GM10847 (cell line): Measurements from ENCODE around the gene MKI67.

Experiments used
- POLR2A ChIP-seq: IDR thresholded peaks from 2 replicates; pipeline ENCODE4 v1.6.1; 2011; ENCODE audit not compliant: insufficient read length; ENCODE audit errors: extremely low read depth

The MKI67 gene

DNA sequence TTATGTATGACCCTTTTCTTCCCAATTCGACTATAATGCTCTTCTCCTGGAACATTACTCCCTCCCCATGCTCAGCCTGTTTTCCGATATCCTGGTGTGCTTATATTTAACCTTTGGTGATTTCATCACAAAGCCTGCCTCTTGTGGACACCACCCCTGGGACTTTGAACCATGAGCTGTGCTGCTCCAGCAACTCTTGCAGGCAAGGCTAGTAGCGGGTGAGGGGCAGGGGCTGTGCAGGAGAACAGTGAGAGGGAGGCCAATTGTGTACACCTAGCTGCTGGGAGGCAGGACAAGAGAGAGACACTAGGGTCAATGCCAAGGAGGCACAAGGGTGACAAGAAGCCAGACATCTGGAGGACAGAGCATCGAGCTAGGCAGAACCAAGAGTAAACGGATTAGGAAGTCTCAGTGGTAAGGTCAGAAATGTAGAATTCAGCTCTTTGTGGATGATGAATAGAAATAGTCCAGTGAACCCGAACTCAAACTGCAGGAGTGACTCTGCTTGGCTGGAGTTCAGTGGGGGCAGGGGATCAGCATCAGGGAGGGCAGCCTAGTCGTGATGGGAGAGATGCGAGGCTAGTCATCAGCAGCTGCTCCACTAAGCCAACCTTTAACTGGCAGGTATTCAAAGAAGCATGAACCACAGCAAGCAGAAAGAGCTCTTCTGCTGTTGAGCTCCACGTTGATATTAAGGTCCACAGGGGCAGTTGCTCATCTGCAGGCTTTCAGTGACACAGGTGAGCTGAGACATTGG, 31.0 kb upstream of the MKI67 start:
- TF ChIP-seq POLR2A, result no peak

DNA sequence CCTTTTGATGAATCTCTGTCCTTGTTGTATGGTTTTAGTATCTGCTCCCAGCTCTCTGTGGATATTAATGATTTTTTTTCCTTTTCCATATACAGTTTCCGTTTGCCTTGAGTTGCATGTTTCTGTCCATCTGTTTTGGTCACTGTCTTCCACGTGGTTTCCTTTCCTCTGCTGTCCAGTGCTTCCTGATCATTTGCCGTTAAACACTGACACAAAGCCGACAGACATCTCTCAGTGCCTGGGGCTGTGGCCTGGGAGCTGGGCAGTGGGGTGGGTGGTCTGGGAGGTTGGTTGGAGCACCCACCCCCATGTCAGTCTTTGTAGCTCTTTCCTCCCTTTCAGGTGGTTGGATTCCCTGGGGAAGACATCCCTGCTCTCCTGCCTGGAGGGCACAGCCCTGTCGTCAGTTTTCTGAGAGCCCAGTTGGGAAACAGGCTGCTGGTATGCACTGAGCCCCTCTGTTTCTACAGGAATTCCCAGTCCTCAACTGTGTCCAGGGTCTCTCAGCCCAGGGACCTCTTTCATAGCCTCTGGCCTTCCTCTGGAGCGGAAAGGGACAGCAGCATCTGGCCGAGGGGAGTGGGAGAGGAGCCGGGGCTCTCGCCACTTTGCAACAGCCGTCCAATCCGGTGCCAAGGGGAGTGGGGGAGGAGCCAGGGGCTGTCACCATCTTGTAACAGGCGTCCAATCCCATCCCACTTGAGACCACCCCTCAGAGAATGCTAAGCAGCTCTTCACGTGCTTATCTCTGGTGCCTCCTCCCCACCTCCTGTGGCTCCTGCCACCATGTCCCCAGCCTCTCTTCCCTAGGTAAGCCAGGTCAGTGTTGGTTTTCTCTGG, 26.7 kb upstream of the MKI67 start:
- no peak for TF ChIP-seq POLR2A

DNA sequence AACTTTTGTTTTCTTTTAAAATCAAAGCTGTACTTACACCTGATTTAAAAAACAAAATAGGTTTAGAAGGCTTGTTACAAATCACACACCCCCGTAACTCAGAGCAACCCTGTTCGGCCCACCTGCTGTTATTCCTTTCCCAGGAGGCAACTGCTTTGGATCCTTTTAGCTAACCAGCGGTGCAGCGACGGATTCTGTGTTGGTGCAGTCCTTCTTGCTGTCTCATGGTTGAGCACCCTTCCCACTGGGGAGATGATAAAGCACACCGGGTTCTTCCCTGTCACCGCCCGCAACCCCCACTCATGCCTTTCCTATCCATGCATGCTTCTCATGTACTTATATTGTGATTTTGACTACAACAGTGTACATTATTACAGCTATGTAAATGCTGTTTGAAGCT, 24.8 kb upstream of the MKI67 start:
- TF ChIP-seq POLR2A, result no peak

DNA sequence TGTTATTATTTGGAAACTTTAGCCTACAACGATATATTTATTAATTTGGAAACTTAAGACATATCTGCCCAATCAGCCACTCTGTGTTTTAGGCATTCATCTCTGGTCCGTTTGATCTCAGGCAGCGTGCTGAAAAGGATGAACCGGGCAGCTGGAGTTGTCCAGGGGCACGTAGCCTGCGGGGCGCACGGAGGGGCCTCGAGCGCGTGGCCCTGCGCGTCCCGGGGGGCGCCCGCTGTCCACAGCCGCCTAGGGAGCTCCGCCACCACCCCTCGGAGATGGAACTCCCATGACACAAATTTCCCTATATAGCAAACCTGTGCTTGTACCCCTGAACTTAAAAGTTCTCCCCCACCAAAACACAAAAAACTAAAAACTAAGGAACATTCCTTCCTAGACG, 24.3 kb upstream of the MKI67 start:
- TF ChIP-seq POLR2A, result no peak

DNA sequence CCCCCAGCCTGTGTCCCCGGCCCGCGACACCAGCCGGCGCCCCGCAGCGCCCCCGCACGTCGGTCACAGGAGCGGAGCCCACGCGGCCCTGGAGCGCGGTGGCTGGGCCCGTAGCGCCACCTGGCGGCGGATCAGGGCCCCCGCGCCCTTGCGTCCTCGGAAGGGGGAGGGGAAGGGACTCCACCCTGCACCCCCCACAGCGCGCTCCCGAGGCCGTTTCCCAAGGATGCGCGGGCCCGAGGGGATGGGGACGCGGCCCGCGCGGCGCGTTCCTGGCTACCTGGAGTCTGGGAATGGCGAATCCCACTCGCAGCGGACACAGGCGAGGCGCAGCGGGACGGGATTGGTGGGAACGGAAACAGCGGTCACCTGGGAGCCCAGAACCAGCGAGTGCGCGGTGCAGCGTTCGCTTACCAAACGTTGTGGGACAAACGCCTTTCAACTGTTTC, 23.8 kb upstream of the MKI67 start:
- TF ChIP-seq POLR2A, result no peak

DNA sequence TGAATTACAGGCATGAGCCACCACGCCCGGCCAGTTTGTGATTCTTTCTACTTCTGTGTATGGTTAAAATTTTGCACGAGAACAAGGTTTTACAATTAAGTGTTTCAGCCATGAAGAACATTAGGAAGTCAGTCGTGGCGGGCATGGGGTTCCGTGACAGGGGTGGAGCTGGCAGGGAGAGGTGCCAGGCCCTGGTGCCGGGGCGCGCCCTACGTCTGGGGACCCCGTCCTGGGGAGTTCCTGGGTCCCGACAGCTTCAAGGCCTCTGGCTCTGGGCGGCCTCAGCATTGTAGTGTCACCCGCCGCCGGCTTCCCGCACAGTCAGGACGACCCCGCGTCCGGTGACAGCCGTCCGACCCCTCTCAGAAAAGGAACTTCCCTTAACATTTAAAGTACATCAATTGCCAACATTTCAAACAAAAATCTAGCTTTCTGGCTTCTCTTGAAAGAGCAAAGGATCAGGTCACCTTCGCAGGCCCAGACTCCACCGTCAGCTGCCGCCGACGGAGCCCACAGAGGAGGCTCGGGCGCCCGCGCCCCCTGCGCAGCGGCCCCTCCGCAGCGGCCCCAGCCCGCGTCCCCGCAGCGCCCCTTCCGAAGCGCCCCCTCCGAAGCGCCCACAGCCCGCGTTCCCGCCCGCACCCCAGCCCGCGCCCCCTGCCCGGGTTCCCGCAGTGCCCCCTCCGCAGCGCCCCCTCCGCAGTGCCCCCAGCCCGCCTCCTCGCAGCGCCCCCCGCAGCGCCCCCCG, 23.2 kb upstream of the MKI67 start:
- no peak for TF ChIP-seq POLR2A

DNA sequence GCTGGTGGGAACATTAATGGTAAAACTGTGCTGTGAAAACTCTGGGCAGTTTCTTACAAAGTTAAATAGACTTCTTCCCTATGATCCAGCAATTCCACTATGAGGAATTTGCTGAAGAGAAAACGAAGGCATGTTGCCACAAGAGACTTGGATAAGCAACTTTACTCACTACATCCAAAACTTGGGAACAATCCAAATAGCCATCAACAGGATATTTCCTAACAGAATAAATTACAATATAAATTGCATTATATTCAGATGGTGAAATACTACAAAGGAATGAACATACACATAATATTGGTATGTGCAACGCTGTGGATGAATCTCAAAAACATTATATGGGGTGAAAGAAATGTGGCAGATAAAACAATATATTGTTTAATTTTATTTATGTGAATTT, 21.4 kb upstream of the MKI67 start:
- TF ChIP-seq POLR2A, result no peak

DNA sequence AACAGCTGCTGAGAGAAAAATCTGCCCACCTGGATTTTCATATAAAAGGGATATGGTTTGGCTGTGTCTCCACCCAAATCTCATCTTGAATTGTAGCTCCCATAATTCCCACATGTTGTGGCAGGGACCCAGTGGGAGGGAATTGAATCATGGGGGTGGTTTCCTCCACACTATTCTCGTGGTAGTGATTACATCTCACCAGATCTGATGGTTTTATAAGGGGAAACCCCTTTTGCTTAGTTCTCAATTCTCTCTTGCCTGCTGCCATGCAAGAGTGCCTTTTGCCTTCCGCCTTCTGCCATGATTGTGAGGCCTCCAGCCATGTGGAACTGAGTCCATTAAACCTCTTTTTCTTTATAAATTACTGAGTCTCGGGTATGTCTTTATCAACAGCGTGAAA, 20.8 kb upstream of the MKI67 start:
- TF ChIP-seq POLR2A, result no peak

DNA sequence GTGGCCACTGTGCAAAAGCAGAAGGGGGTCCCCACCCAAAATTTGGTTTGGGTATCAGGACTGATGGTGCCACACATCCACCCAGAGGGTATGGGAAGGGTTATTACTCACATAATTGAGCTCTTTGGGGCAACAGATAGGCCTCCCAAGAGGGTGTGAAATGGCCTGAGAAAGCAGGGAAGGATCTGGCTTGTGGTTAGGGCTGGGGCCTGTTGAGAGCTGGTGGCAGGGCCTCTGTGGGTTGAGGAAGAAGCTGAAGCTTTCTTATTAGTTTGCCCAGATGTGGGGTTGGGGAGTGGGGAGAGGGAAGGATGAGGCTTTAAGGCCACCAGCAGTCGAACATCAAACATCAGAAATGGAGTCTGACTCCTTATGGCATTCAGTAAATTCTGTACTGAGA, 18.3 kb upstream of the MKI67 start:
- no peak for TF ChIP-seq POLR2A

DNA sequence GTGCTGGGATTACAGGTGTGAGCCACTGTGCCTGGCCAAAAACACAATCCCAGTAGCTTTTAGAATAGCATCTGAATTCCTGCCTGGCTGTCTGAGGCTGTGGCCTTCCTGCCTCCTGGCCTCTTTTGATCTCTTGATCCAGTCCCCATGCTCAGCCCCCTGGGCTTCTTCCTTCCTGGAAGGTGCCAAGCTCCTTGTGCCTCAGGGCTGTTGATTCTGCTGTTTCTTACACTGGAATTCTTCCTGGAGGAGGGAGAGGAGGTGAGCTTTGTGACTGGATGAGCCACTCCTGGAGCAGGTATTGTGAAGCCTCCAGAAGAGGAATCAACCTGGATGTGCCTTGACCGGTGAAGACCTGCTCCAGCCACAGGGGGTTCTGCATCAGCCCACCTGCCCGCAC, 17.3 kb upstream of the MKI67 start:
- no peak for TF ChIP-seq POLR2A

DNA sequence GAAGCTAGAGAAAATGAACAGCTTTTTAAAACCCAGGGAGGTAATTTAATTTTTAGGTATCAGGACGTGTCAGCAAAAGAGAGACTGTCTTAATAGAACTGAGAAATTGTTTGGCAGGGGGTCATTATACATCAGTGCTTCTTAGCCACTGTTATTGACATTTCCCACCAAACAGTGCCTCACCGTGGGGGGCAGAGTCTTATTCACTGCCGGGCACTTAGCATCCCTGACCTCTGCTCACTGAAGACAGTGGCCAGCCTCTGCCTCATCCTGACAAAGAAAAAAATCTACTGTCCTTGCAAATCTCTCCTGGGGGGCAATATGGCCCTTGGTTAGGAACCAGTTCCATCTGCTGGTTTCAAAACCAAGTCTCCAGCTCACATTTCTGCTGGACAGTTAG, 14.2 kb upstream of the MKI67 start:
- TF ChIP-seq POLR2A, result no peak

DNA sequence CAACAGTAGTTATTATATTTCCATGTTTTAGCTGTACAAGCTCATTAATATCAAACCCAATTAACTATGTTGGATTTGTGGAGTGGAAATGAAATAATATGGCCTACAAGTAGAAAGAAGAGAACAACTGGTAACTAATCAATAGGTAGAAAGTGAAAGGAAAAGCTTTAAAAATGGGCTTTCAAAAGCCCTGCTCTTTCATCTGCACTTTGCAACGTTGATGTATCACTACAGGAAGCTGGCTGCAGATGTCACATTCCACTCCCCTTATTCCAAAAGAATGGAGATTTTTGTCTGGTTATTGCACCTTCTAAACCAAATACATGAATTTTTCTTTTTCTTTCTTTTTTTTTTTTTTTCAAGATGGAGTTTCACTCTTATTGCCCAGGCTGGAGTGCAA, 11.7 kb upstream of the MKI67 start:
- no peak for TF ChIP-seq POLR2A

DNA sequence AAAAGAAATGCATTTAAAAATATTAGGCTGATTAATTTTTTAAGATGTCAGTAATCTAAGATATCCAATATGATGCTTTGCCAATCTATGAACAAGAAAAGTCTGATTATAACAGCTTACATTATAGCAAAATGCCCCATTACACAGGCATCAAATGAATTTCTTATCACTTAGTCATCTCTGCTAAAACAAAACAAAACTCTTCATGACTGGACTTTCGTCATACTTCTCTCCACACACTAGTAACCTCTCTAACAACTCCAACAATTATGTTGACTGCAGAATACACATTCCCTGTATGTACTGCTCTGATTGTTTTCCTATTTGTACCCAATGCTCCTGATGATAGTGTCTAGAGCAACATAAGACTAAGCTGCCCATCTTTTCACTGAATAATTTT, 3.8 kb upstream of the MKI67 start:
- no peak for TF ChIP-seq POLR2A

DNA sequence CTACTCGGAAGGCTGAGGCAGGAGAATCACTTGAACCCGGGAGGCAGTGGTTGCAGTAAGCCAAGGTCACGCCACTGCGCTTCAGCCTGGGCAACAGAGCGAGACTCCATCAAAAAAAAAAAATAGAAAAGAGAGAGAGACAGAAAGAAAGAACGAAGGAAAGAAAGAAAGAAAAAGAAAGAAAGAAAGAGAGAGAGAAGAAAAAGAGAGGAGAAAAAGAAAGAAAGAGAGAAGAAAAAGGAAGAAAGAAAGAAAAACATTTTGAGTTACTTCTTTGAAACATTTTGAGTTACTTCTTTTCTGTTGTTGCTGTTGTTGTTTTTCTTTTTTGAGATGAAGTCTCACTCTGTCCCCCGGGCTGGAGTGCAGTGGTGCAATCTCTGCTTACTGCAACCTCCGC, 2.4 kb upstream of the MKI67 start:
- TF ChIP-seq POLR2A, result no peak

DNA sequence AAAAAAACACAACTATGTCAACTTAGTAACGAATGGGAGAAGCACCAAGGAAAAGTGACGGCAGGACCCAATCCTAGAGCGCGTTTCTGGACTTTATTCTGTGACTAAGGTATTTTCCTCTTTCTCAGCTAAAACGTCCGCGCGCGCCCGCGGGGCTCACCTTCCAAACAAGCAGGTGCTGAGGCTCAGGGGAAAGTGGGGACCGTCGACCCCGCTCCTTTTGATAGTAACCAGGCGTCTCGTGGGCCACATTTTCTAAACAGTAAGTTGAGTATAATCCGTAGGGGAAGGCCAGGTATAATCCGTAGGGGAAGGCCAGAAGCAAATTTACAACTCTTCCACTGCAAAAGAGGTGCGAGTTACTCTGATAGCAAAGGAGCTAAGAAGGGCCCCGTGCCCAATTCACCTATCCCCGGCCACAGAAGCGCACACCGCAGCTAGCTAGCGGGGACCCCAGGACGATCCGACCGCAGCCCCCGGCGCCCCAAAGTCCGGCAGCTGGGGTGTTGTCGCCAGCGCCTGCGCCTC, 743 bp downstream of the MKI67 start:
- TF ChIP-seq POLR2A, result no peak

DNA sequence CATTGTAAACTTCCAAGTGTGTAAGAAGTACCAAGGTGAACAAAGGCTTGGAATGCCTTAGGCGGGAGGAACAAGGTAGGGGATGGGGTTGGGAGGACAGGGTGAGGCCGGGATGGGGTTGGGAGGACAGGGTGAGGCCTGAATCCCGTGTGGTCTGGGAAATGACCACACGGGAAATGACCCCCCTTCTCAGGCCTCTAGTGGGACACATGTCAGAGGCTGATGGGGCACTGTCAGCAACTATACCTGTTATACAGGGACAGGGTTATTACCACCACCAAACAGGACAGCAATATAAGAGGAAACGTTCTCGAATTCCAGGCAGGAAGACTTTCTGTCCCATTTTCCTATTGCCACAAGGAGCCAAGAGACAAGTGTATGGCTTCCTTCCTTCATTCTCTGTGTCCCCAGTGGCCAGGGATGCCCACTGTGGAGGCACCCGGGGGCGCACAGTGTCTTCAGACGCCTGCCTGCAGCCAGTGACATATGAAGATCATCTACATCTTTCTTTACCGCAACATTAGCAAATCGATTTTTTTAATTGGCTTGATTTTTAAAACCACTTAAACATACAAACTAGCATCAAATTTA, 1.3 kb downstream of the MKI67 start:
- TF ChIP-seq POLR2A, result no peak

DNA sequence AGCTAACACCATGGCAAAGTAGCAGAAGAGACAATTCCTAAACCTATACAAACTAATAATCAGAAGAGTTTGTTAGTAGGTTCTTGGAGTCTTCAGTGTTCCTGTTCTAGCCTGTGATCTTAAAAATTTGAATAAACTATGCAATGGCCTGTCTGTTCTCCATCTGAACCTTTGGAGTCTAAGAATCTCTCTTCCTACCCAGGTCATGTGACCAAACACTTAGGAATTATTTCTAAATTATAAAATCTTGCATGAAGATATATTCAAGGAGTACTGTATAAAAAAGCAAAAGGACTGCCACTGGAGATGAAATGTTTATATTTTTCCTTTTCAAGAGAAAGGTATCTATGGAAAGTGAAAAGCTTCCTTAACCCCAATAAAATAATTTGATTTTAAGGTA, 2.4 kb downstream of the MKI67 start:
- TF ChIP-seq POLR2A, result no peak
